Measurements from ENCODE around the gene AMZ1.

Gene AMZ1

GRCh38 chr7:2657208-2657607 lies 30.8 kb upstream of the AMZ1 start:
- TF ChIP-seq TAF1 (IDR thresholded peaks at IDR 0.05; ENCODE audit: borderline replicate concordance, insufficient read depth, low read length) (no peak), POLR2AphosphoS5 (IDR thresholded peaks at IDR 0.05; ENCODE audit: low read depth, low read length) (no peak), REST (IDR thresholded peaks at IDR 0.05; ENCODE audit: insufficient read depth in 1 of 2, low read depth in 2 of 2, low read length in 2 of 2) (no peak), FOXP2 (optimal IDR thresholded peaks at IDR 0.05; ENCODE audit: borderline replicate concordance, extremely low read depth, extremely low read length, insufficient read depth) (no peak), SIN3A (IDR thresholded peaks at IDR 0.05; ENCODE audit: borderline replicate concordance, insufficient read depth, low read length) (no peak)

- TF ChIP-seq FOXP2 (optimal IDR thresholded peaks at IDR 0.05; ENCODE audit: borderline replicate concordance, extremely low read depth, extremely low read length, insufficient read depth) (no peak), POLR2AphosphoS5 (IDR thresholded peaks at IDR 0.05; ENCODE audit: low read depth, low read length) (no peak), TAF1 (IDR thresholded peaks at IDR 0.05; ENCODE audit: borderline replicate concordance, insufficient read depth, low read length) (no peak)
These were observed 29.9 kb upstream of the AMZ1 start for GRCh38 chr7:2657920-2658671.

GRCh38 chr7:2658941-2659340 lies 29.1 kb upstream of the AMZ1 start:
- TF ChIP-seq POLR2AphosphoS5 (IDR thresholded peaks at IDR 0.05; ENCODE audit: low read depth, low read length) (no peak), TAF1 (IDR thresholded peaks at IDR 0.05; ENCODE audit: borderline replicate concordance, insufficient read depth, low read length) (no peak), SIN3A (IDR thresholded peaks at IDR 0.05; ENCODE audit: borderline replicate concordance, insufficient read depth, low read length) (no peak), FOXP2 (optimal IDR thresholded peaks at IDR 0.05; ENCODE audit: borderline replicate concordance, extremely low read depth, extremely low read length, insufficient read depth) (no peak), REST (IDR thresholded peaks at IDR 0.05; ENCODE audit: insufficient read depth in 1 of 2, low read depth in 2 of 2, low read length in 2 of 2) (no peak)

GRCh38 chr7:2659556-2660358 lies 28.2 kb upstream of the AMZ1 start:
- TF ChIP-seq SIN3A (IDR thresholded peaks at IDR 0.05; ENCODE audit: borderline replicate concordance, insufficient read depth, low read length), result no peak
- no peak for TF ChIP-seq TAF1 (IDR thresholded peaks at IDR 0.05; ENCODE audit: borderline replicate concordance, insufficient read depth, low read length)
- TF ChIP-seq REST (IDR thresholded peaks at IDR 0.05; ENCODE audit: insufficient read depth in 1 of 2, low read depth in 2 of 2, low read length in 2 of 2), result no peak

GRCh38 chr7:2660359-2661095 lies 27.5 kb upstream of the AMZ1 start:
- no peak for TF ChIP-seq REST (IDR thresholded peaks at IDR 0.05; ENCODE audit: insufficient read depth in 1 of 2, low read depth in 2 of 2, low read length in 2 of 2)
- TF ChIP-seq SIN3A (IDR thresholded peaks at IDR 0.05; ENCODE audit: borderline replicate concordance, insufficient read depth, low read length), result no peak
- TF ChIP-seq POLR2AphosphoS5 (IDR thresholded peaks at IDR 0.05; ENCODE audit: low read depth, low read length), result no peak
- TF ChIP-seq FOXP2 (optimal IDR thresholded peaks at IDR 0.05; ENCODE audit: borderline replicate concordance, extremely low read depth, extremely low read length, insufficient read depth), result no peak
- TF ChIP-seq TAF1 (IDR thresholded peaks at IDR 0.05; ENCODE audit: borderline replicate concordance, insufficient read depth, low read length), result no peak
